Trophoblast cell (in vitro differentiated cells and primary cell): ENCODE data around the gene NMRAL1.

Experiments used
- DNase-seq, 2 donors: peaks; one replicate each; pipeline ENCODE4 v3.0.0-alpha.2; 2016
- H2AFZ ChIP-seq: 2 replicates; pipeline ENCODE4 v1.6.1; 2013; ENCODE audit warnings: low read length, moderate library complexity, mild to moderate bottlenecking; ENCODE audit not compliant: insufficient read depth, poor library complexity
- H2AK5ac ChIP-seq: 2 replicates; pipeline ENCODE4 v1.6.1; 2013; ENCODE audit warnings: mild to moderate bottlenecking, low read length
- H2BK120ac ChIP-seq: 2 replicates; pipeline ENCODE4 v1.6.1; 2013; ENCODE audit warnings: low read length, mild to moderate bottlenecking, moderate library complexity; ENCODE audit not compliant: insufficient read depth, poor library complexity
- H2BK12ac ChIP-seq: 2 replicates; pipeline ENCODE4 v1.6.1; 2013; ENCODE audit warnings: mild to moderate bottlenecking, low read length, moderate library complexity
- H2BK5ac ChIP-seq: 2 replicates; pipeline ENCODE4 v1.6.1; 2013; ENCODE audit warnings: low read length, low read depth, moderate library complexity, mild to moderate bottlenecking; ENCODE audit not compliant: poor library complexity
- H3K14ac ChIP-seq: 2 replicates; pipeline ENCODE4 v1.6.1; 2013; ENCODE audit warnings: mild to moderate bottlenecking, low read length
- H3K18ac ChIP-seq: 2 replicates; pipeline ENCODE4 v1.6.1; 2013; ENCODE audit warnings: mild to moderate bottlenecking, low read length
- H3K23ac ChIP-seq: 2 replicates; pipeline ENCODE4 v1.6.1; 2013; ENCODE audit warnings: low read length
- H3K27ac ChIP-seq: 2 replicates; pipeline ENCODE4 v1.5.1; 2013; ENCODE audit warnings: low read depth, mild to moderate bottlenecking, inconsistent platforms, low read length, moderate library complexity
- H3K27me3 ChIP-seq: 2 replicates; pipeline ENCODE4 v1.6.1; 2013; ENCODE audit warnings: inconsistent platforms, mild to moderate bottlenecking, low read length, moderate library complexity; ENCODE audit not compliant: insufficient read depth
- H3K36me3 ChIP-seq, 2 experiments: 1 replicate in 1 of 2; 2 replicates in 1 of 2; pipeline ENCODE4 v1.6.1; 2013; ENCODE audit warnings: low read length in 2 of 2, mild to moderate bottlenecking in 2 of 2, moderate library complexity in 1 of 2; ENCODE audit not compliant: insufficient read depth in 2 of 2, control insufficient read depth in 1 of 2
- H3K4ac ChIP-seq: 2 replicates; pipeline ENCODE4 v1.6.1; 2013; ENCODE audit warnings: low read depth, mild to moderate bottlenecking, low read length, moderate library complexity
- H3K4me1 ChIP-seq, 2 experiments: 1 replicate in 1 of 2; 2 replicates in 1 of 2; pipeline ENCODE4 v1.6.1; 2013; ENCODE audit warnings: low read length in 2 of 2, mild to moderate bottlenecking in 2 of 2, moderate library complexity in 1 of 2; ENCODE audit not compliant: insufficient read depth in 2 of 2, control insufficient read depth in 1 of 2
- H3K4me2 ChIP-seq: 2 replicates; pipeline ENCODE4 v1.6.1; 2013; ENCODE audit warnings: inconsistent platforms, mild to moderate bottlenecking, low read length, moderate library complexity
- H3K4me3 ChIP-seq: 2 replicates; pipeline ENCODE4 v1.5.1; 2013; ENCODE audit warnings: mild to moderate bottlenecking, low read depth, low read length, inconsistent platforms
- H3K79me1 ChIP-seq: one replicate; pipeline ENCODE4 v1.6.1; 2013; ENCODE audit warnings: low read length
- H3K79me2 ChIP-seq: 2 replicates; pipeline ENCODE4 v1.6.1; 2013; ENCODE audit warnings: low read length, mild to moderate bottlenecking; ENCODE audit not compliant: control insufficient read depth, insufficient read depth, poor library complexity
- H3K9ac ChIP-seq: 2 replicates; pipeline ENCODE4 v1.6.1; 2013; ENCODE audit warnings: mild to moderate bottlenecking, low read length
- H3K9me3 ChIP-seq: 2 replicates; pipeline ENCODE4 v1.6.1; 2013; ENCODE audit warnings: low read depth, mild to moderate bottlenecking, control low read depth, inconsistent platforms, low read length; ENCODE audit not compliant: insufficient read depth
- H4K12ac ChIP-seq: 2 replicates; pipeline ENCODE4 v1.6.1; 2013; ENCODE audit warnings: low read depth, mild to moderate bottlenecking, low read length, moderate library complexity
- H4K8ac ChIP-seq: 2 replicates; pipeline ENCODE4 v1.6.1; 2013; ENCODE audit warnings: low read depth, mild to moderate bottlenecking, low read length, moderate library complexity
- H4K91ac ChIP-seq: one replicate; pipeline ENCODE4 v1.6.1; 2013; ENCODE audit warnings: low read depth, mild to moderate bottlenecking, low read length, moderate library complexity
- WGBS: extraction: QIAGEN DNeasy Blood & Tissue Kit; methylation state at CpG from one replicate; pipeline ENCODE4 v1.1.7; 2013; ENCODE audit warnings: missing lambda C conversion rate; ENCODE audit not compliant: insufficient read length, insufficient coverage; ENCODE audit errors: extremely low coverage; 5-methylcytosine and 5-hydroxymethylcytosine counted together

NMRAL1 gene

GRCh38 chr16:4455081-4455480 lies 19.3 kb downstream of the NMRAL1 start:
- H3K4me3 ChIP-seq = no peak overlapping the region
- no peak overlapping the region for H3K4me2 ChIP-seq
- H3K14ac ChIP-seq = no peak overlapping the region
- H3K4ac ChIP-seq = no peak overlapping the region
- H3K79me1 ChIP-seq = no peaks in the 10 kb centered on the region
- H3K27ac ChIP-seq = no peak overlapping the region
- H3K36me3 ChIP-seq = peaks cover 42 to 49% of the 10 kb centered on the region in 2 experiments
- no peak overlapping the region for H2AK5ac ChIP-seq
- H3K79me2 ChIP-seq = no peaks in the 10 kb centered on the region
- H3K9me3 ChIP-seq = peaks cover 2% of the 10 kb centered on the region
- H4K12ac ChIP-seq = no peak overlapping the region
- no peak overlapping the region for H2BK12ac ChIP-seq
- no peak overlapping the region for H3K9ac ChIP-seq
- H3K23ac ChIP-seq = no peak overlapping the region
- peaks cover 0 to 9% of the 10 kb centered on the region in 2 experiments for H3K4me1 ChIP-seq
- H4K8ac ChIP-seq = no peak overlapping the region
- no peaks in the 10 kb centered on the region for H3K27me3 ChIP-seq
- H3K18ac ChIP-seq = no peak overlapping the region
- no peak overlapping the region for H2BK120ac ChIP-seq
- no peak overlapping the region for H2AFZ ChIP-seq
- H2BK5ac ChIP-seq = no peak overlapping the region
- no CpG with 5 or more reads among the region's 14 CpGs for WGBS
- DNase-seq = no peak
- no peak overlapping the region for H4K91ac ChIP-seq

DNA sequence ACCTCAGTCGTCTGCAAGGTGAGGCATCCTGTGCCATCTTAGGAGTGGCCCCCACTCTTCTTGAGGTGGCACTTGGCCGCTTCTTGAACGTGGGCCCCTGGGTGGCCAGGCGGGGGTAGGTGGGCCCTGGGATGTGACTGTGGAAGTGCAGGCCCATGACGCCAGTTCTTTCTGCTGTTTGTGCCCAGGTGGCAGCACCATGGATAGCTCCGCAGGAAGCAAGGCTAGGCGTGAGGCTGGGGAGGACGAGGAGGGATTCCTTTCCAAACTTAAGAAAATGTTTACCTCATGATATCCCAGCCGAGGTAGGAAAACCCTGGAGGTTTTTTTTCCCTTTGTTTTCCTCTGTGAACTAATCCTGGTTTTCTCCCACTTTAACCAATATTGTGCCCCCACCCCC lies 19.8 kb downstream of the NMRAL1 start:
- DNase-seq = no peak
- H2AFZ ChIP-seq = no peak overlapping the region
- H3K18ac ChIP-seq = no peak overlapping the region
- no peak overlapping the region for H2BK120ac ChIP-seq
- no peak overlapping the region for H3K4ac ChIP-seq
- H3K23ac ChIP-seq = no peak overlapping the region
- H3K79me2 ChIP-seq = no peaks in the 10 kb centered on the region
- no peak overlapping the region for H2BK5ac ChIP-seq
- H3K4me3 ChIP-seq = no peak overlapping the region
- H4K91ac ChIP-seq = no peak overlapping the region
- H3K14ac ChIP-seq = no peak overlapping the region
- H3K79me1 ChIP-seq = no peaks in the 10 kb centered on the region
- no peaks in the 10 kb centered on the region for H3K27me3 ChIP-seq
- no CpG with 5 or more reads among the region's 9 CpGs for WGBS
- no peak overlapping the region for H3K4me2 ChIP-seq
- peaks cover 2% of the 10 kb centered on the region for H3K9me3 ChIP-seq
- no peak overlapping the region for H2BK12ac ChIP-seq
- H4K12ac ChIP-seq = no peak overlapping the region
- H3K4me1 ChIP-seq = peaks cover 0 to 9% of the 10 kb centered on the region in 2 experiments
- no peak overlapping the region for H2AK5ac ChIP-seq
- no peak overlapping the region for H3K27ac ChIP-seq
- H4K8ac ChIP-seq = no peak overlapping the region
- peaks cover 44 to 53% of the 10 kb centered on the region in 2 experiments for H3K36me3 ChIP-seq
- H3K9ac ChIP-seq = no peak overlapping the region

DNA sequence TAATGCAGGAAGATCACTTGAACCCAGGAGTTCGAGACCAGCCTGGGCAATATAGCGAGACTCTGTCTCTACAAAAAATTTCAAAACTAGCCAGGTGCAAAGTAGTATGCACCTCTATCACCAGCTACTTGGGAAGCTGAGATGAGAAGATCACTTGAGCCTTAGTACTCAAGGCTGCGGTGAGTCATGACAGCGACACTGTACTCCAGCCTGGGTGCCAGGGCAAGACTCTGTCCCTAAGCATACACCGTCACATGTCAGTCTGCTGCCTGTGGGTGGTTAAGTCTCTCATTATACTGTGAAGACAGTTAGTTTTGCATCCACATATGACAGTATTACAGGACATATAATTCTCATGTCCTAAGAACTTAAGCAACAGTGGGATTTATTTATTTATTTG lies 21.8 kb downstream of the NMRAL1 start:
- no peak overlapping the region for H4K8ac ChIP-seq
- H2BK12ac ChIP-seq = no peak overlapping the region
- H2BK5ac ChIP-seq = no peak overlapping the region
- H3K36me3 ChIP-seq = peaks cover 55 to 66% of the 10 kb centered on the region in 2 experiments
- H3K4me3 ChIP-seq = no peak overlapping the region
- no peak overlapping the region for H4K91ac ChIP-seq
- no peak overlapping the region for H3K9ac ChIP-seq
- DNase-seq = no peak
- no peak overlapping the region for H2AFZ ChIP-seq
- peaks cover 2% of the 10 kb centered on the region for H3K9me3 ChIP-seq
- no peaks in the 10 kb centered on the region for H3K79me1 ChIP-seq
- no peak overlapping the region for H3K18ac ChIP-seq
- no peak overlapping the region for H3K27ac ChIP-seq
- no peak overlapping the region for H3K4ac ChIP-seq
- no peaks in the 10 kb centered on the region for H3K79me2 ChIP-seq
- H2BK120ac ChIP-seq = no peak overlapping the region
- no peaks in the 10 kb centered on the region for H3K4me1 ChIP-seq
- no peak overlapping the region for H3K4me2 ChIP-seq
- no peak overlapping the region for H3K23ac ChIP-seq
- H3K14ac ChIP-seq = no peak overlapping the region
- no peak overlapping the region for H4K12ac ChIP-seq
- no peak overlapping the region for H2AK5ac ChIP-seq
- no peaks in the 10 kb centered on the region for H3K27me3 ChIP-seq
- WGBS = no CpG with 5 or more reads among the region's 5 CpGs

DNA sequence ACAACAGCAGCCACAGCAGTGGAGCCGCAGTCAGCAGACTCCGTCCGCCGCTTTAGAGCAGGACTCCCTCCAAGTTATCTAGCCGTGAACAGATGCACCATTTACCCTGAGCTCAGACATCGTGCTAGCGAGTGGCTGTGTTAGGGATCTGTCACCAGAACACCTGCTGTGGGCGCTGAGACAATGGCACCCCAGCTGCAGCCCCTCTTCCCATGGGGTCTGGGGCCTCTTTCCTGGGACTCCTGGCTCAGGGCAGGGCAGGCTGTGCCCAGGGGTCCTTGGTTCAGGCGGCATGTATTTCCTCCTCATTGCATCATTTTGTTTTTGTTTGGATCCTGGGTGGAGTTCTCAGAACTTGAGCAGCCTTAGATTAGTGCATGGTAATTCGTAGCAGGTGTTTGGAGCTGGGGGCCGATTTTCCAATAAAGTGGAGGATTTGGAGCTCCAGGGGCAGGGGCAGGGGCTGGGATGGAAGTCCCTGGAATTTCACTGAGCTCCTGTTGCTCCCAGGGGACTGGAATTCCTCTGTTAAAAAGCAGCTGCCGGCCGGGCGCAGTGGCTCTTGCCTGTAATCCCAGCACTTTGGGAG lies 23.4 kb downstream of the NMRAL1 start:
- H2AFZ ChIP-seq = no peak overlapping the region

More for the DNA sequence above, 23.4 kb downstream of the NMRAL1 start:
- H4K12ac ChIP-seq = no peak overlapping the region
- H3K36me3 ChIP-seq = peaks cover 57 to 71% of the 10 kb centered on the region in 2 experiments
- H3K79me2 ChIP-seq = no peaks in the 10 kb centered on the region
- WGBS = no CpG with 5 or more reads among the region's 14 CpGs
- H2BK5ac ChIP-seq = no peak overlapping the region
- H3K27ac ChIP-seq = no peak overlapping the region
- no peak overlapping the region for H3K23ac ChIP-seq
- H2BK12ac ChIP-seq = no peak overlapping the region
- H3K79me1 ChIP-seq = no peaks in the 10 kb centered on the region
- no peak for DNase-seq
- no peak overlapping the region for H3K14ac ChIP-seq
- no peaks in the 10 kb centered on the region for H3K27me3 ChIP-seq
- no peak overlapping the region for H3K18ac ChIP-seq
- no peak overlapping the region for H2BK120ac ChIP-seq
- no peak overlapping the region for H3K4me3 ChIP-seq
- H4K91ac ChIP-seq = no peak overlapping the region
- H3K4me2 ChIP-seq = no peak overlapping the region
- H3K9ac ChIP-seq = no peak overlapping the region
- no peak overlapping the region for H3K4ac ChIP-seq
- H3K4me1 ChIP-seq = no peaks in the 10 kb centered on the region
- no peak overlapping the region for H2AK5ac ChIP-seq
- H3K9me3 ChIP-seq = peaks cover 2% of the 10 kb centered on the region
- H4K8ac ChIP-seq = no peak overlapping the region
